ENCODE results near the gene ADAMTS16. TPM values are rescaled to one million over a fixed set of nuclear protein-coding genes. Genes with fewer than 3 reads are reported as not detected.

Gene ADAMTS16
- total and polyA plus RNA-seq, 2 experiments from 2014 or later, result 2.8 to 15.4 TPM

- no peaks in the 10 kb centered on the region for H3K27me3 ChIP-seq (ENCODE audit: insufficient read depth)
- H3K4me3 ChIP-seq, result no peak overlapping the region
- Mint-ChIP-seq H3K27ac (no peak overlapping the region), H3K36me3 (ENCODE audit: low read depth) (peaks cover 9% of the 10 kb centered on the region; the same call in 2 of the 3 replicates), H3K27me3 (ENCODE audit: insufficient read depth, low read depth, poor library complexity) (peaks cover 2% of the 10 kb centered on the region), H3K4me1 (peaks cover 14% of the 10 kb centered on the region), H3K4me3 (no peak overlapping the region), H3K9me3 (peaks cover 2% of the 10 kb centered on the region; the same call in 2 of the 3 replicates)
- no peaks in the 10 kb centered on the region for H3K79me2 ChIP-seq (replicated peaks; ENCODE audit: insufficient read depth)
- no peaks in the 10 kb centered on the region for H3F3A ChIP-seq (replicated peaks; ENCODE audit: low read depth)
- H3K4me1 ChIP-seq (ENCODE audit: insufficient read depth), result no peaks in the 10 kb centered on the region
- DNase-seq (ENCODE audit: low spot score), result no peak
- TF ChIP-seq POLR2AphosphoS5 (IDR thresholded peaks at IDR 0.05; ENCODE audit: low read depth) (no peak), CREB1 (CRISPR knock-in tag; IDR thresholded peaks at IDR 0.05; ENCODE audit: low read depth) (no peak), CTCF (conservative IDR thresholded peaks at IDR 0.05; ENCODE audit: low read depth in 2 of 2) (no peak), JUNB (IDR thresholded peaks at IDR 0.05; ENCODE audit: unreplicated experiment) (no peak), ZNF114 (CRISPR knock-in tag; IDR thresholded peaks at IDR 0.05) (no peak), ZNF331 (CRISPR knock-in tag; IDR thresholded peaks at IDR 0.05; ENCODE audit: low read depth) (no peak), EZH2 (IDR thresholded peaks at IDR 0.05; ENCODE audit: low read depth, unreplicated experiment) (no peak), NANOG (IDR thresholded peaks at IDR 0.05; ENCODE audit: borderline replicate concordance) (no peak), ETS1 (IDR thresholded peaks at IDR 0.05) (no peak), REST (IDR thresholded peaks at IDR 0.05; ENCODE audit: unreplicated experiment) (no peak), ZNF462 (CRISPR knock-in tag; IDR thresholded peaks at IDR 0.05) (no peak), EZH2phosphoT487 (IDR thresholded peaks at IDR 0.05; ENCODE audit: unreplicated experiment) (no peak), STAT1 (IDR thresholded peaks at IDR 0.05; ENCODE audit: unreplicated experiment) (no peak)
- H4K20me1 ChIP-seq (replicated peaks; ENCODE audit: insufficient read depth), result no peaks in the 10 kb centered on the region
- no peaks in the 10 kb centered on the region for H3K9me2 ChIP-seq (ENCODE audit: insufficient read depth)
- H3K4me2 ChIP-seq, result no peak overlapping the region
- no peaks in the 10 kb centered on the region for H3K36me3 ChIP-seq (ENCODE audit: insufficient read depth)
- H2AFZ ChIP-seq, result no peak overlapping the region
- H3K27ac ChIP-seq (ENCODE audit: low read depth), result no peak overlapping the region
- ATAC-seq, result no peak
These were observed 145.8 kb downstream of the ADAMTS16 start for GRCh38 chr5:5285906-5286305.
